Iris pigment epithelial cell (primary cell): ENCODE data around the gene EGFLAM.

Experiments used
- DNase-seq: peaks from one replicate; pipeline ENCODE4 v3.0.0-alpha.2; 2011; ENCODE audit warnings: low read depth

Gene EGFLAM

DNA sequence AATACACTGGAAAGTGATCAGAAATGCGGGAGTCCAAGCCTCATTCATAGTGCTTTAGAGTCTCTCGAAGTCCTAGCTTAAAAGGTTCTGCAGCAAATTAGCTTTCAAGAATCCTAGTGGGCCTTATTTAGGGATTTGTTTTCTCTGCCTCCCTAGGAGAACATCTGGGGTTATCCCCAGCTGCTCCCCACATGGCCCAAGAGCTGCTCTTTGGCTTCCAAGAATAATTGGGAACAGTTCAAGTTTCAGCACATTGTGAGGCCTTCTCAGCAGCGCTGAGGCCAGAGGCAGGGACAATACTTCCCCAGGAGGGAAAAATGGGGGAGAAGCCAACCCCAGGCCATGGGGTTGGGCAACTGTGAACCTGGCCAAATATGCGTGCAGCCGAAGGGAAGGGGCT, 189.4 kb downstream of the EGFLAM start:
- no peak for DNase-seq

- no peak for DNase-seq
Measured at GRCh38 chr5:38448568-38449350, 190.4 kb downstream of the EGFLAM start.

- DNase-seq = no peak
Measured at GRCh38 chr5:38450627-38451026, 192.3 kb downstream of the EGFLAM start.

DNA sequence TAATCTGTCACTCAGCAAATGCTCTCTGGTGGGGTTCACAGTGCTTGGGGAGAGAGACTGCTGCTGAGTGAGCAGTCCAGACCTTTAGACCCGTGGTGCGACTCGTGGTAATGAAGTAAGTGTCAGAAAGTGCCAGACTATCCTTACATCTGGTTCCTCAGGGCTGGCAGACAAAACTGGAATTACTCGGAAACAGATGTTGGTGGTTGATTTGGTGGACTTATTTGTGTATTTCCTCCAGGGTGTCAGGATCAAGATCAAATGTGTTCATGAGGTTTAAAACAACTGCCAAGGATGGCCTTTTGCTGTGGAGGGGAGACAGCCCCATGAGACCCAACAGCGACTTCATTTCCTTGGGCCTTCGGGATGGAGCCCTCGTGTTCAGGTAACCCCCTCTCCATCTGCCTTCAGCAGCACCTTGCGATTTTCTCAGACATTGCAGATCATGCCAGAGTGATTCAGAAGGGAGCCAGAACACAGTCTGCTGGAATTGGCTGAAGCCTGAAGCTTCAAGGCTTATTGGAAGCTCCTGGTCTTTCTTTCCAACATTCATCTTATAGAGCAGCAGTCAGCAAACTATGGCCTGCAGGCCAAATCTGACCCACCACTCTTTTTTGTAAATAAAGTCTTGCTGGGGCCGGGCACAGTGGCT, 192.8 kb downstream of the EGFLAM start:
- no peak for DNase-seq

GRCh38 chr5:38452201-38452600, 193.8 kb downstream of the EGFLAM start:
- DNase-seq = no peak

DNA sequence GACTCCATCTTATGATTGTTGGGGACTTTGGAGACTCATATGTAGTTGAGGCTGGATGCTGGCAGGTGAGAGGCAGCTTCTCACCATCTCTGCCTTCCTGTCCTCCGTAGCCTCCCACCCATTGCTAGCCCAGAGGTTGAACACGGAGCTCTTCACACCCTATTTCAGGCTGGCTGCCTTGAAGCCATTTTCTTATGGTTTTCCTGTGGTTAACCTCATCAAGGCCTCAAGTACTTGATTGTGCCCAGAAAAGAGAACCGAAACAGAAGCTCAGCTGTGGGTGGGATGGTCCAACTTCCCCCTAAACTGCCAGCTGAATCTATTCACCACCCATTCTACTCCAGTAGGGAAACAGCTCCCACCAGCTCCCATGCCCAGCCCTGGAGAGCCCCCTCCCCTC, 195.1 kb downstream of the EGFLAM start:
- DNase-seq = no peak

GRCh38 chr5:38453921-38454320, 195.6 kb downstream of the EGFLAM start:
- DNase-seq = no peak

DNA sequence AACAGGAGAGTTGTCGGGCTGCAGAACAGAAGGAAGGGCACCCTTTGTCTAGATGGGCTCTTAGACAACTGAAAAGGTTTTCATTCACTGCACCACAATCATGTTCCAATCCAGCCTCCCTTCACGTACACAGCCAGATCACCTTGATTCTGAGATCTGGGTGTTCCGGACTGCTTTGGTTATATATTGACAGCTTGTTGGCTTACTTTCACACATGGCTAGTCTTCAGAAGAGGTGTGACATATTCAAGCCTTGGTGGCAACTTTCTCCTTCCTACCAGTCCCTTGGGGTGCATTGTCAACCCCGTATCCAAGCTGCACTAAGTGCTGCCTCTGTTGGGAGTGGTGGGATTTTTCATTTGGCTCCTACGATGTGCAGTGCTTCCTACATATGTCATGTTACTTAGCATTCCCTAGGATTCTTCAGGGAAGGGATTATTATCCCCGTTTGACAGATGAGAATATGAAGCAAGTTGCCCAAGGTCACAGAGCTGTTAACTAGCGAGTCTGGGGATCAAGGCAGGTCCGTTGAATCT, 197.5 kb downstream of the EGFLAM start:
- DNase-seq = no peak

DNA sequence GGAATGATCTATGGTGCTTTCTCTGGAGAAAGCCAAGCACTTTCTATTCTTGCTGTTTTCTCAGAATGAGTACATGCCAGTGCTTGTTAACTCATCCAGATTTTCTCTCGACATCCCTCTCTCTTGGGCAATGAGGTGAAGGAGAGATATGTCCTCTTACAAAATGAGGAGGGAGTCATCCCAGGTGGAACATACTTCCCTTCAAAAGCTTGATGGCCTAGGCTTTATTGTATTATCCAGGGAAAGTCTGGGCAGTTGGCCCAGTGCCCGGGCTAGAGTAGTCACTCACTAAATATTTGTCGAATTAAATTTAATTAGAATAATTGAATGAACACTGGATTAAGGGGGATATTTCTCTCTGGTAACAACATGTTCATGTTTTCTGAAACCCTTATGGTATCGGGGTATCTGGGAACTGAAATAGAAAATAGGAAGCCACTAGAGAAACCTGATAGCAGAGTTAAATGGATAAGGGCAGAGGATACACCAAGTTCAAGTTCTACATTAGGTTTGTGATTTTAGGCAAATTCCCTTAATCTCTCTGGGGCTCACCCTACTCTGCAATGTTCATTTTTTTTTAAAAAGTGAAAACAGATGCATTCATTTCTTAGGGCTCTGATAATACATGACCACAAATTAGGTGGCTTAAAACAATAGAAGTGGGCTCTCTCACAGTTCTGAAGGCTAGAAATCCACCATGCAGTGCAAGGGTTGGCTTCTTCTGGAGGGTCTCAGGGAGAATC, 198.5 kb downstream of the EGFLAM start:
- DNase-seq = no peak

GRCh38 chr5:38458174-38458573, 199.8 kb downstream of the EGFLAM start:
- DNase-seq = no peak

- DNase-seq = no peak
Measured at GRCh38 chr5:38462976-38463633, 204.7 kb downstream of the EGFLAM start.

GRCh38 chr5:38463634-38464521, 205.5 kb downstream of the EGFLAM start:
- DNase-seq = peak; percentile 84

GRCh38 chr5:38465061-38465460, 206.7 kb downstream of the EGFLAM start:
- peak; percentile 62 for DNase-seq

- DNase-seq = no peak
Measured at GRCh38 chr5:38465702-38466423, 207.5 kb downstream of the EGFLAM start.

DNA sequence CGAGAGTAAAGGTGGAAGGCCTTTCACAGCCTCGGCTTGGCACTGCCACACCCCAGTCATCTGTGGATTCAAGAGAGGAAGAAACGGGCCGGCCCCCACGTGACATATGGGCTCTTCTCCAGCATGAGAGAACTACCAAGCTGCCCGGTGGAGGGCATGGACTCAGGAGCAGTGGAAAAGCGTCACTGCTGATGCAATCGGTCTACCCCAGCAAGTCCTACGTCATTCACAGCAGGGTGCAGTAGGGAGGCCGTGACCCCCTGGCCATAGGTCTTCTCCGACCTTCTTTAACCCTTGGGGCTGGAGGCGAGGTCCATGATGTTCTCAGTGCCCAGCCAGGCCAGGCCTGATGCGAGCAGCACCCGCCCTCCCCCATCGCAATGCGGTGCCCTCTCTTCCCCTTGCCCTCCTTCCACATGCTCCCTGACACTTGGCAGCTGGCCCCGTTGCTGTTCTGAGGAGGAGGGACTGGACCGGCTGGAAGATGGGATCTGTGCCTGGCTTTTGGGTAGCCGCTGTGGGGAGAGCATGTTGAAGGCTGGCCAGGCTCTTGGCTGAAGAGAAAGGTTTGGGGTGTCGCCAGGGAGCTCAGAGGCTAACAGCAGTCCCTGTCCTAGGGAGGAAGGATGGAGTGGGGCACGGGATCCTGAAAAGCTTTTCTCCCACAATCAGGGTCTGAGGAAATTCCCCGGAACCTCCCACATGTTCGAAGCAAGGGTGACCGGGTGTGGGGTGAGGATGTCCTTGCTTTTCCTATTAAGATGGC, 208.2 kb downstream of the EGFLAM start:
- no peak for DNase-seq

- DNase-seq = peak; percentile 48
Measured at GRCh38 chr5:38467353-38468040, 209.1 kb downstream of the EGFLAM start.

GRCh38 chr5:38468202-38468673, 209.9 kb downstream of the EGFLAM start:
- DNase-seq = peak; percentile 98

GRCh38 chr5:38468978-38469706, 210.8 kb downstream of the EGFLAM start:
- DNase-seq = peak; percentile 52
